Neural progenitor cell (in vitro differentiated cells): ENCODE data around the gene CCNA2. TPM values are rescaled to one million over a fixed set of nuclear protein-coding genes. Genes with fewer than 3 reads are reported as not detected.

Experiments
- DNase-seq: peaks from one replicate; pipeline ENCODE4 v3.0.0-alpha.2; 2016; ENCODE audit warnings: low spot score
- H2AFZ ChIP-seq: fragments of 200-600 bp; sonication (generic); replicated peaks from 2 replicates; pipeline ENCODE4 v1.6.1; 2016; ENCODE audit warnings: antibody characterized with exemption
- H3F3A ChIP-seq: fragments of 200-600 bp; sonication (generic); 2 replicates; pipeline ENCODE4 v1.6.1; 2016; ENCODE audit warnings: antibody characterized with exemption, low read depth
- H3K27ac ChIP-seq: fragments of 200-600 bp; sonication (generic); 2 replicates; pipeline ENCODE4 v1.5.1; 2016; ENCODE audit warnings: mild to moderate bottlenecking
- H3K27me3 ChIP-seq: fragments of 200-600 bp; sonication (generic); 2 replicates; pipeline ENCODE4 v1.6.1; 2016; ENCODE audit warnings: mild to moderate bottlenecking, moderate library complexity
- H3K36me3 ChIP-seq: fragments of 200-600 bp; sonication (generic); 2 replicates; pipeline ENCODE4 v1.5.1; 2016
- H3K4me1 ChIP-seq: fragments of 200-600 bp; sonication (generic); 2 replicates; pipeline ENCODE4 v1.6.1; 2016; ENCODE audit warnings: mixed run types
- H3K4me2 ChIP-seq: fragments of 200-600 bp; sonication (generic); 2 replicates; pipeline ENCODE4 v1.6.1; 2016
- H3K4me3 ChIP-seq: fragments of 200-600 bp; sonication (generic); 2 replicates; pipeline ENCODE4 v1.5.1; 2016
- H3K79me2 ChIP-seq: fragments of 200-600 bp; sonication (generic); 2 replicates; pipeline ENCODE4 v1.6.1; 2016; ENCODE audit warnings: low read depth
- H3K9ac ChIP-seq: fragments of 200-600 bp; sonication (generic); 2 replicates; pipeline ENCODE4 v1.6.1; 2016
- H3K9me3 ChIP-seq: fragments of 200-600 bp; sonication (generic); 2 replicates; pipeline ENCODE4 v1.5.1; 2016; ENCODE audit warnings: low read depth
- H4K20me1 ChIP-seq: fragments of 200-600 bp; sonication (generic); 2 replicates; pipeline ENCODE4 v1.6.1; 2016; ENCODE audit warnings: low read depth
- H3K27ac Mint-ChIP-seq: 3 replicates; pipeline ENCODE4 v1.8.0; 2021; ENCODE audit warnings: mixed read lengths
- H3K27me3 Mint-ChIP-seq: 2 replicates; pipeline ENCODE4 v1.8.0; 2022; ENCODE audit warnings: low read depth, mild to moderate bottlenecking, inconsistent platforms, moderate library complexity, mixed read lengths; ENCODE audit not compliant: insufficient read depth
- H3K36me3 Mint-ChIP-seq: 3 replicates; pipeline ENCODE4 v1.8.0; 2021; ENCODE audit warnings: mixed read lengths
- H3K4me1 Mint-ChIP-seq: 3 replicates; pipeline ENCODE4 v1.8.0; 2021; ENCODE audit warnings: mixed read lengths
- H3K4me3 Mint-ChIP-seq: 3 replicates; pipeline ENCODE4 v1.8.0; 2021; ENCODE audit warnings: mild to moderate bottlenecking, moderate library complexity, mixed read lengths
- H3K9me3 Mint-ChIP-seq: 3 replicates; pipeline ENCODE4 v1.8.0; 2020; ENCODE audit warnings: mixed read lengths
- EZH2 ChIP-seq: fragments of 200-600 bp; sonication (generic); IDR thresholded peaks from 2 replicates; pipeline ENCODE4 v1.6.1; 2017; ENCODE audit warnings: antibody characterized with exemption, mild to moderate bottlenecking, moderate library complexity
- EZH2phosphoT487 ChIP-seq: fragments of 200-600 bp; sonication (generic); IDR thresholded peaks from 2 replicates; pipeline ENCODE4 v1.6.1; 2017; ENCODE audit warnings: antibody characterized with exemption
- total RNA-seq: library from RNA; depleted of rRNA; stranded (reverse); fragments of >200 nt; gene quantifications from 2 replicates; pipeline ENCODE4 v1.2.3, GENCODE V29; 2015; ENCODE audit warnings: low replicate concordance
- TF ChIP-seq, protein P1 (sequence below): fragments of 200-600 bp; sonication (generic); IDR thresholded peaks from 2 replicates; pipeline ENCODE4 v1.5.1; 2017; ENCODE audit warnings: antibody characterized with exemption, mild to moderate bottlenecking

The CCNA2 gene
- total RNA-seq, 1 donor from 2014 or later = 254 TPM

DNA sequence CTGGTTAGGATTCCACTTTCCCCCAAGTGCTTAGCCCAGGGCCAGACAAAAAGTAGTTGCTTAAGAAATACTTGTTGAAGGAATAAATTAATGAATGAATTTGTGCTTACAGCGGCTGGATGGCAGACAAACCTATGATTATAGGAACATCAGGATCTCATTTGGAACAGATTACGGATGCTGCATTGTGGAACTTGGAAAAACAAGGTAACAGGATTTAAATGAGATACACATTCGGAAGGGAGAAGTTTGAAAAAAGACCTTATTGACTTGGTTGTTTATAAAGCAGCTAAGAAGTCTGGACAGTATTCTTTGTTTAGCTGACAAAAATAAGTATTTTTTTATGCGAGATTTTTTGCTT lies 22.0 kb downstream of the CCNA2 start:
- Mint-ChIP-seq H3K27me3 (no peaks in the 10 kb centered on the region), H3K4me1 (peaks cover 21% of the 10 kb centered on the region), H3K4me3 (peak overlapping the region; percentile 85), H3K27ac (no peak overlapping the region), H3K36me3 (peaks cover 17% of the 10 kb centered on the region), H3K9me3 (no peaks in the 10 kb centered on the region)
- no peak for TF ChIP-seq EZH2
- TF ChIP-seq EZH2phosphoT487 = no peak
- TF ChIP-seq, protein P1, sequence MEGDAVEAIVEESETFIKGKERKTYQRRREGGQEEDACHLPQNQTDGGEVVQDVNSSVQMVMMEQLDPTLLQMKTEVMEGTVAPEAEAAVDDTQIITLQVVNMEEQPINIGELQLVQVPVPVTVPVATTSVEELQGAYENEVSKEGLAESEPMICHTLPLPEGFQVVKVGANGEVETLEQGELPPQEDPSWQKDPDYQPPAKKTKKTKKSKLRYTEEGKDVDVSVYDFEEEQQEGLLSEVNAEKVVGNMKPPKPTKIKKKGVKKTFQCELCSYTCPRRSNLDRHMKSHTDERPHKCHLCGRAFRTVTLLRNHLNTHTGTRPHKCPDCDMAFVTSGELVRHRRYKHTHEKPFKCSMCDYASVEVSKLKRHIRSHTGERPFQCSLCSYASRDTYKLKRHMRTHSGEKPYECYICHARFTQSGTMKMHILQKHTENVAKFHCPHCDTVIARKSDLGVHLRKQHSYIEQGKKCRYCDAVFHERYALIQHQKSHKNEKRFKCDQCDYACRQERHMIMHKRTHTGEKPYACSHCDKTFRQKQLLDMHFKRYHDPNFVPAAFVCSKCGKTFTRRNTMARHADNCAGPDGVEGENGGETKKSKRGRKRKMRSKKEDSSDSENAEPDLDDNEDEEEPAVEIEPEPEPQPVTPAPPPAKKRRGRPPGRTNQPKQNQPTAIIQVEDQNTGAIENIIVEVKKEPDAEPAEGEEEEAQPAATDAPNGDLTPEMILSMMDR = no peak
- Histone ChIP-seq H4K20me1 (no peaks in the 10 kb centered on the region), H3K4me2 (peak overlapping the region; percentile 81), H3K79me2 (peaks cover 46% of the 10 kb centered on the region), H3K36me3 (peaks cover 20% of the 10 kb centered on the region), H3K4me3 (peak overlapping the region; percentile 93), H3F3A (no peaks in the 10 kb centered on the region), H3K4me1 (peaks cover 16% of the 10 kb centered on the region), H2AFZ (peak overlapping the region; percentile 97), H3K27ac (peak overlapping the region; percentile 54), H3K9ac (peak overlapping the region; percentile 94), H3K27me3 (no peaks in the 10 kb centered on the region), H3K9me3 (no peaks in the 10 kb centered on the region)
- DNase-seq = no peak

DNA sequence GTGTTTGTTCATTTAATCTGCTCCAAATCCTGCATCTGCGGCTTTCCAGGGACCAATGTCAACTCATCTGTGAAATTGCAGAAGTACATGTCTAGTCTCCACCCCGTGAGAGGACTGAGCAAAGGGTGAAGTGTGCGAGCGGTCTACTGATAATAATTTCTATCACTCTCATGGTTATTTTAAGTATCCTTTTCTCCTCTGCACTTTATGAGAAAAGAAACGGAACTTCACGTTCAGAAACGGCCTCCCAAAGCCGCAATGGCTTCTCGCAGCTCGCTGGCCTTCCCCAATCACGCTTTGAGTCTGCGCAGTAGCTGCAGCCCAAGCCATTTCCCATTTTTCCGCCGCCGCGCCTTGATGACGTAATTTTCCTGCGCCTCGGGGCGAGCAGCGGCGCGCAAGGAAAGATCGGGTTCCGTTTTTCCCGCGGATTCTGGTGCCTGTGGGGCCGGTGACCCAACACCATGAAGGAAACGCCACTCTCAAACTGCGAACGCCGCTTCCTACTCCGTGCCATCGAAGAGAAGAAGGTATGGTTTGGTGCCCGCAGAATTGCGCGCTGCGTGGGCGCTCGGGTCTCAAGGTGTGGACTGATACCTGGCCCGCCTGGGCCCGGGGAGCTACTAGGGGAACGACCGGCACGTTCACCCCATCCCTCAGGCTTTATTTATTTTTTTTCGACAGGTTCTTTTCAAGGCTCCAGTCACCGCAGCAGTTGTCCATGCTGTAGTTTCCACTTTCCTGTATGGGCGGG lies 22.5 kb downstream of the CCNA2 start, which contains the start of gene EXOSC9:
Gene EXOSC9, plus strand, starts transcription at position 363 of the 754 bp plus-strand sequence. Its CDS starts 102 bp downstream, at position 465.
- peak within 1 kb of the TSS; percentile 94 for H3K9ac ChIP-seq
- peaks cover 21% of the 10 kb centered on the region for H3K4me1 ChIP-seq
- Mint-ChIP-seq H3K27me3 (no peaks in the 10 kb centered on the region), H3K9me3 (no peaks in the 10 kb centered on the region), H3K4me3 (peak within 1 kb of the TSS; percentile 85), H3K27ac (peak within 1 kb of the TSS; percentile 89), H3K4me1 (peaks cover 23% of the 10 kb centered on the region), H3K36me3 (peaks cover 13% of the 10 kb centered on the region)
- TF ChIP-seq, protein P1 = no peak
- TF ChIP-seq EZH2phosphoT487 (no peak), EZH2 (no peak)
- H4K20me1 ChIP-seq = no peaks in the 10 kb centered on the region
- H3K9me3 ChIP-seq = no peaks in the 10 kb centered on the region
- H3K27ac ChIP-seq = peak within 1 kb of the TSS; percentile 54
- peak; percentile 95 for DNase-seq
- H3K79me2 ChIP-seq = peaks cover 44% of the 10 kb centered on the region
- H3K36me3 ChIP-seq = peaks cover 20% of the 10 kb centered on the region
- H3K27me3 ChIP-seq = no peaks in the 10 kb centered on the region
- peak within 1 kb of the TSS; percentile 93 for H3K4me3 ChIP-seq
- peak within 1 kb of the TSS; percentile 97 for H2AFZ ChIP-seq
- H3K4me2 ChIP-seq = peak within 1 kb of the TSS; percentile 81
- no peaks in the 10 kb centered on the region for H3F3A ChIP-seq

DNA sequence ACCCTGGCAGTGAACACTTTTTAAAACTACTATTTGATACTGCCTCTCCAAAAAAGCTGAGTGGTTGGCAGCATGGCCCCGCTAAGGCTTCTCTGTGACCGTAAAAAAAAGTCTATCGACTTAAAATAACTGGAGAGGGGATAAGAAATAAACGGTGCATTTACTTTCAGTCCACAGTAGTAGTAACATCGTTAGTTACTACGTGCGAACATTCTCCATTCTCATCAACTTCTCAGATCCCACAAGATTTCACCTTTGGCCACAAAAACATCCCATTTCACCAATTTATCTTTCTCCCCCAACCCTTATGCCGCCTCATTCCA lies 23.1 kb downstream of the CCNA2 start:
- Histone ChIP-seq H3K9ac (peak overlapping the region; percentile 94), H3K4me3 (peak overlapping the region; percentile 93), H3K79me2 (peaks cover 44% of the 10 kb centered on the region), H3K27me3 (no peaks in the 10 kb centered on the region), H3K9me3 (no peaks in the 10 kb centered on the region), H3K4me1 (peaks cover 23% of the 10 kb centered on the region), H3K27ac (no peak overlapping the region), H2AFZ (peak overlapping the region; percentile 97), H3F3A (no peaks in the 10 kb centered on the region), H3K36me3 (peaks cover 20% of the 10 kb centered on the region), H3K4me2 (peak overlapping the region; percentile 81), H4K20me1 (no peaks in the 10 kb centered on the region)
- Mint-ChIP-seq H3K27ac (peak overlapping the region; percentile 89), H3K36me3 (peaks cover 13% of the 10 kb centered on the region), H3K9me3 (no peaks in the 10 kb centered on the region), H3K4me3 (peak overlapping the region; percentile 85), H3K4me1 (peaks cover 25% of the 10 kb centered on the region), H3K27me3 (no peaks in the 10 kb centered on the region)
- TF ChIP-seq EZH2phosphoT487 (no peak), EZH2 (no peak)
- TF ChIP-seq, protein P1 = no peak
- DNase-seq = no peak
